OCI-LY1 (cell line): ENCODE measurements around the gene F7.

Source experiments
- CTCF ChIP-seq: fragments of 200-600 bp; sonication (generic), shearing (Covaris generic); IDR thresholded peaks from 2 replicates; pipeline ENCODE4 v1.5.1; 2017; ENCODE audit warnings: mild to moderate bottlenecking, antibody characterized with exemption, low read length, moderate library complexity, mixed read lengths
- EZH2 ChIP-seq: fragments of 200-600 bp; sonication (generic), shearing (Covaris generic); IDR thresholded peaks from 2 replicates; pipeline ENCODE4 v1.8.0; 2017; ENCODE audit warnings: borderline replicate concordance, mixed run types, mild to moderate bottlenecking, antibody characterized with exemption, low read length, moderate library complexity, mixed read lengths

- TF ChIP-seq CTCF = no peak
- no peak for TF ChIP-seq EZH2
Measured at GRCh38 chr13:113161433-113161832, 55.8 kb downstream of the F7 start.
